Medulla oblongata (tissue), 1 donor: ENCODE results near the gene ATP13A2.
A peak's percentile ranks its signal among the peaks of the same experiment; 100 is the strongest.

ENCODE experiments used
- DNase-seq: peaks from one replicate; pipeline ENCODE4 v3.0.0-alpha.2; 2015; ENCODE audit errors: extremely low spot score

ATP13A2 gene

GRCh38 chr1:17011439-17012307 lies at the start of gene ATP13A2:
TSS of gene ATP13A2 (minus strand) at chr1:17011928. CDS start at chr1:17011738, 190 bp downstream.
- DNase-seq: peak; percentile 90

- no peak for DNase-seq
Observed at GRCh38 chr1:17061486-17061885, 49.8 kb upstream of the ATP13A2 start.

- DNase-seq: peak; percentile 50
Observed at GRCh38 chr1:17060306-17060749, 48.6 kb upstream of the ATP13A2 start.

- peak; percentile 90 for DNase-seq
Observed at GRCh38 chr1:17059391-17060305, 47.9 kb upstream of the ATP13A2 start.

GRCh38 chr1:17056551-17056950 lies 44.8 kb upstream of the ATP13A2 start:
- DNase-seq: no peak

- DNase-seq: no peak
Observed at GRCh38 chr1:17055801-17056200, 44.1 kb upstream of the ATP13A2 start.

- peak; percentile 99 for DNase-seq
Observed at GRCh38 chr1:17053685-17054410, 42.1 kb upstream of the ATP13A2 start, which contains the start of gene SDHB. TSS of gene SDHB (minus strand) at chr1:17054032. CDS start at chr1:17054019, 13 bp downstream.

GRCh38 chr1:17053086-17053684 lies 41.5 kb upstream of the ATP13A2 start:
- no peak for DNase-seq

- no peak for DNase-seq
Observed at GRCh38 chr1:17052641-17053040, 40.9 kb upstream of the ATP13A2 start.

GRCh38 chr1:17052038-17052437 lies 40.3 kb upstream of the ATP13A2 start:
- no peak for DNase-seq

GRCh38 chr1:17047924-17048323 lies 36.2 kb upstream of the ATP13A2 start:
- DNase-seq: no peak

- no peak for DNase-seq
Observed at GRCh38 chr1:17046334-17046657, 34.6 kb upstream of the ATP13A2 start.

GRCh38 chr1:17045634-17046333 lies 34.1 kb upstream of the ATP13A2 start:
- peak; percentile 79 for DNase-seq

- DNase-seq: peak; percentile 69
Observed at GRCh38 chr1:17045150-17045549, 33.4 kb upstream of the ATP13A2 start.

- DNase-seq: no peak
Observed at GRCh38 chr1:17043676-17044075, 31.9 kb upstream of the ATP13A2 start.

- no peak for DNase-seq
Observed at GRCh38 chr1:17040135-17040534, 28.4 kb upstream of the ATP13A2 start.

- DNase-seq: no peak
Observed at GRCh38 chr1:17039522-17039921, 27.8 kb upstream of the ATP13A2 start.

GRCh38 chr1:17033481-17033880 lies 21.8 kb upstream of the ATP13A2 start:
- DNase-seq: no peak

- no peak for DNase-seq
Observed at GRCh38 chr1:17032741-17033140, 21.0 kb upstream of the ATP13A2 start.

GRCh38 chr1:17031436-17031835 lies 19.7 kb upstream of the ATP13A2 start:
- no peak for DNase-seq

GRCh38 chr1:17030206-17030605 lies 18.5 kb upstream of the ATP13A2 start:
- DNase-seq: no peak
